Endothelial cell of umbilical vein (primary cell): ENCODE data around the gene CNRIP1. TPM values are rescaled to one million over a fixed set of nuclear protein-coding genes. Genes with fewer than 3 reads are reported as not detected.

Experiments
- BruUV-seq: library from RNA; stranded (reverse); fragments of 400-500 nt; replicated peaks from 2 replicates; lab custom pipeline; 2021; lab: Mats Ljungman, UMichigan
- CTCF ChIA-PET: fragments of 300-600, 350-600 bp; sonication (Branson Sonifier 250); formaldehyde crosslinking; loops from one replicate; lab custom pipeline; 2021; ENCODE audit warnings: antibody characterized with exemption, inconsistent platforms; lab: Charles Lee
- POLR2A ChIA-PET: fragments of 300-600, 350-600 bp; sonication (Branson Sonifier 250); formaldehyde crosslinking; loops from one replicate; lab custom pipeline; 2021; ENCODE audit warnings: antibody characterized with exemption, inconsistent platforms; lab: Charles Lee
- DNase-seq: peaks from one replicate; pipeline ENCODE4 v3.0.0-alpha.2; 2011; ENCODE audit warnings: low read depth, low spot score
- FAIRE-seq: peaks from 2 replicates; lab custom pipeline; 2011; peaks lifted over from hg19 to GRCh38; lab: Jason Lieb, UNC
- H2AFZ ChIP-seq: 2 replicates; pipeline ENCODE4 v1.6.0; 2012; ENCODE audit warnings: low read depth, low read length, control low read depth, inconsistent platforms
- H3K27ac ChIP-seq: 2 replicates; pipeline ENCODE4 v1.5.1; 2011; ENCODE audit warnings: low read depth, mild to moderate bottlenecking, control low read depth, low read length, moderate library complexity; ENCODE audit not compliant: insufficient read depth
- H3K27me3 ChIP-seq, 2 experiments: 2 replicates each; pipeline versions ENCODE4 v1.6.0 to v1.6.1; 2011; ENCODE audit warnings: low read length in 2 of 2, mixed read lengths in 1 of 2; ENCODE audit not compliant: control insufficient read depth in 2 of 2, insufficient read depth in 2 of 2
- H3K36me3 ChIP-seq, 2 experiments: 2 replicates in 1 of 2; 3 replicates in 1 of 2; pipeline ENCODE4 v1.5.1; 2011; ENCODE audit warnings: low read length in 2 of 2, mild to moderate bottlenecking in 1 of 2, moderate library complexity in 1 of 2; ENCODE audit not compliant: control insufficient read depth in 2 of 2, insufficient read depth in 2 of 2; ENCODE audit errors: extremely low read depth in 1 of 2
- H3K4me1 ChIP-seq: 3 replicates; pipeline ENCODE4 v1.5.1; 2011; ENCODE audit warnings: mild to moderate bottlenecking, low read length; ENCODE audit not compliant: control insufficient read depth, insufficient read depth; ENCODE audit errors: extremely low read depth
- H3K4me2 ChIP-seq: 2 replicates; pipeline ENCODE4 v1.6.1; 2011; ENCODE audit warnings: low read length, control low read depth, mixed read lengths; ENCODE audit not compliant: insufficient read depth
- H3K4me3 ChIP-seq, 3 experiments: fragments of 200-600 bp in 1 of 3; sonication (generic), shearing (Covaris generic) in 1 of 3; replicated peaks in 1 of 3; 2 replicates each; pipeline ENCODE4 v1.5.1; 2011 to 2016; ENCODE audit warnings: control low read depth in 3 of 3, low read length in 3 of 3, mild to moderate bottlenecking in 2 of 3, inconsistent platforms in 1 of 3, low read depth in 1 of 3, moderate library complexity in 1 of 3; ENCODE audit not compliant: insufficient read depth in 1 of 3
- H3K79me2 ChIP-seq: 2 replicates; pipeline ENCODE4 v1.6.0; 2012; ENCODE audit warnings: low read length, inconsistent platforms; ENCODE audit not compliant: control insufficient read depth, insufficient read depth
- H3K9ac ChIP-seq: replicated peaks from 2 replicates; pipeline ENCODE3; 2011; ENCODE audit warnings: low read length, control low read depth; ENCODE audit not compliant: insufficient read depth; ENCODE audit errors: extremely low read depth
- H3K9me1 ChIP-seq: replicated peaks from 3 replicates; pipeline ENCODE4 v1.6.0; 2011; ENCODE audit warnings: mild to moderate bottlenecking, low read length; ENCODE audit not compliant: control insufficient read depth, insufficient read depth; ENCODE audit errors: extremely low read depth
- H3K9me3 ChIP-seq: replicated peaks from 2 replicates; pipeline ENCODE4 v1.5.1; 2012; ENCODE audit warnings: low read length, inconsistent platforms; ENCODE audit not compliant: control insufficient read depth, insufficient read depth
- H4K20me1 ChIP-seq: replicated peaks from 2 replicates; pipeline ENCODE3; 2011; ENCODE audit warnings: mild to moderate bottlenecking, low read length; ENCODE audit not compliant: control insufficient read depth, insufficient read depth; ENCODE audit errors: extremely low read depth
- FOS ChIP-seq: IDR thresholded peaks from 2 replicates; pipeline ENCODE4 v1.6.1; 2011; ENCODE audit warnings: mild to moderate bottlenecking, low read length, moderate library complexity, borderline replicate concordance; ENCODE audit not compliant: insufficient read depth
- GATA2 ChIP-seq: IDR thresholded peaks from 2 replicates; pipeline ENCODE4 v1.7.0; 2011; ENCODE audit warnings: low read depth, mild to moderate bottlenecking, moderate library complexity, mixed read lengths, low read length; ENCODE audit not compliant: insufficient read length, insufficient read depth
- JUN ChIP-seq: IDR thresholded peaks from 2 replicates; pipeline ENCODE4 v1.6.1; 2011; ENCODE audit warnings: borderline replicate concordance, low read depth; ENCODE audit not compliant: insufficient read length, insufficient read depth
- dilution Hi-C: fragments of 300-500 bp; cut with MboI; formaldehyde crosslinking; loops from one replicate; pipeline ENCODE4 v1.15.0; 2019; ENCODE audit warnings: low sequenced_read_pairs; ENCODE audit not compliant: extremely low pct_ligation_motif_present
- intact Hi-C: fragments of 100-400 bp; cut with micrococcal nuclease; formaldehyde crosslinking; loops from one replicate; pipeline ENCODE4 v1.10.0; 2022
- polyA plus RNA-seq, 4 experiments: library from polyadenylated mRNA; depleted of rRNA in 3 of 4; stranded (reverse) in 3 of 4; unstranded in 1 of 4; fragments of >200 nt; gene quantifications; 2 replicates each; pipeline versions ENCODE4 v1.2.1 to v1.2.3, GENCODE V29; 2011 to 2012; ENCODE audit warnings: missing spikeins in 1 of 4
- total RNA-seq: library from RNA; stranded (reverse); gene quantifications from 2 replicates; pipeline ENCODE4 v1.2.3, GENCODE V29; 2021
- TF ChIP-seq, protein P1 (sequence below): IDR thresholded peaks from 2 replicates; pipeline ENCODE4 v1.6.1; 2011; ENCODE audit not compliant: insufficient read depth, insufficient read length

The CNRIP1 gene
- total and polyA plus RNA-seq, 2 donors (not counting 3 experiments of a cell fraction or from before 2014, with no cell fraction given), result 74.6 to 98.9 TPM

DNA sequence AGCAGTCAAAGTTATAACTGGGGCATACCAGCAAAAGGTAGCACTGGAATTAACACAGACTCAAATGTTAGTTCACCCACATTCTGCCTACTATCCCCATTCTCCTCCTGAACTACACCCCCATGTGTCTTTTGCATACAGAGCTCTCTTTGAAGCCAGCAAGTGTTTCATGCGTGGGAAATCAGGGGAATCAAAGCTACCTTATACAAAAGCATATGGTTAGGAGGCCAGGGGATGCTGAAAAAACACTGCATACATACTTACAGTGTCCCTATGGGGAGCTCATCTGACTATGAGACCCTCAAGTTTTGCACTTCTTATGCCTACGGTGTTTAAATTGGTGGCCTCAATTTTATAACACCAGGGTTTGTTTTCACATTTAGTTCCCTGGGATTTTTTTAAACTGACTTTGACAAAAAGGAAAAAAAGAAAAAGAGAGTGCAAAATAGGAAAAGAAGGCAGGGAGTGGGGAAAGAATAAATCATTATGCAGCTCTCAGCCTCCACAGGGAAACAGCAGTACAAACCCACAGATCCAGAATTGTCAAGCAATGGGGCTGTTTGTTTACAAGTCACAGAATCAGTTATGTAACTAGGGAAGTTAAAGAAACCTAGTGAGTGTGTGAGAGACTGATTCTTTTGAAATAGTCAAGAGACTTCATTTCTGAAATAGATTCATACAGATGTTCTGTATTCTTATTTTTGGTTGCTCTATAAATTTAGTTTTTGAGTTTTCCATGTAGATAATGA is 47.3 kb downstream of the CNRIP1 start:
- Histone ChIP-seq H3K9me3 (no peaks in the 10 kb centered on the region), H3K9me1 (no peaks in the 10 kb centered on the region), H4K20me1 (no peaks in the 10 kb centered on the region), H2AFZ (no peak overlapping the region), H3K4me2 (no peak overlapping the region), H3K27me3 (no peaks in the 10 kb centered on the region), H3K9ac (no peak overlapping the region), H3K4me1 (no peaks in the 10 kb centered on the region), H3K36me3 (no peaks in the 10 kb centered on the region), H3K79me2 (no peaks in the 10 kb centered on the region), H3K27ac (no peak overlapping the region), H3K4me3 (no peak overlapping the region)
- DNase-seq (no peak), FAIRE-seq (no peak)
- CTCF ChIA-PET, result interaction anchor here (0.7 to 1.7 kb wide), 3 partner anchors 11 to 76 kb away, joined by 3 to 9 read pairs (median 8); no protein-coding TSS in a partner anchor
- intact Hi-C loops, result no loop called here
- BruUV-seq, result no TSS peak
- POLR2A ChIA-PET, result no interaction called here
- TF ChIP-seq, protein P1, sequence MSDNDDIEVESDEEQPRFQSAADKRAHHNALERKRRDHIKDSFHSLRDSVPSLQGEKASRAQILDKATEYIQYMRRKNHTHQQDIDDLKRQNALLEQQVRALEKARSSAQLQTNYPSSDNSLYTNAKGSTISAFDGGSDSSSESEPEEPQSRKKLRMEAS, result no peak
- dilution Hi-C loops, result no loop called here

DNA sequence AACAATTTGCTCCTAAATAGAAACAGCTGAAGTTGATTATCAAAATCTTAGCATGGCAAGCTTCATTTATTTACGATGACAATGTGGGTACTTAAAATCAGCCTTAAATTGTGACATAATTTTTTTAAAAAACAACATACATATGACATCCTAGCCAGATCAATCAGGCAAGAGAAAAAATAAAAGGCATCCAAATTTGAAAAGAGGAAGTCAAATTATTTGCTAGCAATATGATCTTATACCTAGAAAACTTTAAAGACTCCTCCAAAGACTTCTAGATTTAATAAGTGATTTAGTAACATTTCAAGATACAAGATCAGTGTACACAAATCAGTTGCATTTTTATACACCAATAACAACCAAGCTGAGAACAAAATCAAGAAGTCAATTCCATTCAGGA is 53.1 kb downstream of the CNRIP1 start:
- dilution Hi-C loops, result no loop called here
- Histone ChIP-seq H3K4me3 (no peak overlapping the region), H3K79me2 (no peaks in the 10 kb centered on the region), H3K9me3 (no peaks in the 10 kb centered on the region), H3K27me3 (no peaks in the 10 kb centered on the region), H2AFZ (no peak overlapping the region), H3K9ac (no peak overlapping the region), H4K20me1 (no peaks in the 10 kb centered on the region), H3K27ac (no peak overlapping the region), H3K4me2 (no peak overlapping the region), H3K36me3 (no peaks in the 10 kb centered on the region), H3K4me1 (no peaks in the 10 kb centered on the region), H3K9me1 (no peaks in the 10 kb centered on the region)
- ChIA-PET POLR2A (no interaction called here), CTCF (interaction anchor here (0.7 to 1.3 kb wide), 2 partner anchors 9 to 14 kb away, joined by 3 read pairs; partner anchors contain the start of gene PPP3R1)
- TF ChIP-seq GATA2 (no peak), FOS (no peak), JUN (no peak)
- no peak for DNase-seq
- FAIRE-seq, result no peak
- intact Hi-C loops, result no loop called here
- BruUV-seq, result no TSS peak
